Measurements from ENCODE around the gene CGB5.
"Not testable (repeated sequence)": the region's sequence is repeated elsewhere in the genome, so short reads cannot be mapped to it uniquely, and the experiment has no call there.

The CGB5 gene

GRCh38 chr19:49022116-49022515 lies 21.5 kb upstream of the CGB5 start:
- no peak for DNase-seq

GRCh38 chr19:49024233-49024632 lies 19.4 kb upstream of the CGB5 start, which contains the start of gene CGB3:
Gene CGB3 (minus strand): TSS chr19:49024333. CDS start chr19:49023971, 362 bp downstream.
- DNase-seq, result not testable (repeated sequence)

GRCh38 chr19:49025088-49025487 lies 18.6 kb upstream of the CGB5 start:
- not testable (repeated sequence) for DNase-seq

- DNase-seq, result not testable (repeated sequence)
Measured at GRCh38 chr19:49025599-49025998, 18.0 kb upstream of the CGB5 start.

- not testable (repeated sequence) for DNase-seq
Measured at GRCh38 chr19:49028686-49029085, 15.0 kb upstream of the CGB5 start.

- DNase-seq, result not testable (repeated sequence)
Measured at GRCh38 chr19:49029749-49030148, 13.9 kb upstream of the CGB5 start.

- DNase-seq, result not testable (repeated sequence)
Measured at GRCh38 chr19:49030323-49030722, 13.3 kb upstream of the CGB5 start.

GRCh38 chr19:49031642-49032301 lies 11.9 kb upstream of the CGB5 start, which contains the start of gene CGB2:
Gene CGB2 (plus strand): TSS chr19:49031890. CDS start chr19:49032096, 206 bp downstream.
- not testable (repeated sequence) for DNase-seq

- DNase-seq, result not testable (repeated sequence)
Measured at GRCh38 chr19:49036815-49037214, 6.8 kb upstream of the CGB5 start, which contains the start of gene CGB1. Gene CGB1 (minus strand): TSS chr19:49036895. CDS start chr19:49036711, 184 bp downstream.

GRCh38 chr19:49038111-49038510 lies 5.5 kb upstream of the CGB5 start:
- DNase-seq, result not testable (repeated sequence)

- DNase-seq, result not testable (repeated sequence)
Measured at GRCh38 chr19:49038557-49039276, 4.9 kb upstream of the CGB5 start.

- not testable (repeated sequence) for DNase-seq
Measured at GRCh38 chr19:49039736-49040135, 3.9 kb upstream of the CGB5 start.

GRCh38 chr19:49042177-49042576 lies 1.5 kb upstream of the CGB5 start:
- no peak for DNase-seq

- DNase-seq, result not testable (repeated sequence)
Measured at GRCh38 chr19:49042666-49043065, 982 bp upstream of the CGB5 start.

GRCh38 chr19:49049011-49049410 lies 5.4 kb downstream of the CGB5 start, which contains the start of gene CGB8:
Gene CGB8 (minus strand): TSS chr19:49049111. CDS start chr19:49048739, 372 bp downstream.
- DNase-seq, result not testable (repeated sequence)

- DNase-seq, result not testable (repeated sequence)
Measured at GRCh38 chr19:49049834-49050233, 6.2 kb downstream of the CGB5 start.

- peak; percentile 71 for DNase-seq
Measured at GRCh38 chr19:49050376-49051033, 6.9 kb downstream of the CGB5 start.

GRCh38 chr19:49056101-49056901 lies 12.7 kb downstream of the CGB5 start:
- peak; percentile 86 for DNase-seq

GRCh38 chr19:49056902-49057596 lies 13.4 kb downstream of the CGB5 start:
- not testable (repeated sequence) for DNase-seq

GRCh38 chr19:49057636-49058234 lies 14.1 kb downstream of the CGB5 start, which contains the start of gene CGB7:
Gene CGB7 (minus strand): TSS chr19:49057749. CDS start chr19:49055375, 2,374 bp downstream.
- DNase-seq, result no peak

- DNase-seq, result peak; percentile 36
Measured at GRCh38 chr19:49058562-49058961, 14.9 kb downstream of the CGB5 start.

Measured in 8988T (cell line).